Middle frontal gyrus (tissue), 1 donor: ENCODE results near the gene SLC4A3.
"Not testable (repeated sequence)": the region's sequence is repeated elsewhere in the genome, so short reads cannot be mapped to it uniquely, and the experiment has no call there.

Experiments
- DNase-seq: peaks from one replicate; pipeline ENCODE4 v3.0.0-alpha.2; 2015; ENCODE audit warnings: low spot score; ENCODE audit errors: extremely low spot score

SLC4A3 gene

GRCh38 chr2:219648176-219648575 lies 20.7 kb downstream of the SLC4A3 start:
- no peak for DNase-seq

- no peak for DNase-seq
These were observed 21.5 kb downstream of the SLC4A3 start for GRCh38 chr2:219648963-219649362.

GRCh38 chr2:219650426-219651248 lies 23.2 kb downstream of the SLC4A3 start:
- DNase-seq, result no peak

GRCh38 chr2:219651656-219652055 lies 24.2 kb downstream of the SLC4A3 start:
- not testable (repeated sequence) for DNase-seq

- no peak for DNase-seq
These were observed 29.1 kb downstream of the SLC4A3 start for GRCh38 chr2:219656526-219656925.

- DNase-seq, result no peak
These were observed 30.9 kb downstream of the SLC4A3 start for GRCh38 chr2:219658196-219658846.

GRCh38 chr2:219658874-219659273 lies 31.4 kb downstream of the SLC4A3 start:
- no peak for DNase-seq

- DNase-seq, result no peak
These were observed 33.9 kb downstream of the SLC4A3 start for GRCh38 chr2:219661197-219661954.

- no peak for DNase-seq
These were observed 34.5 kb downstream of the SLC4A3 start for GRCh38 chr2:219661955-219662395.

GRCh38 chr2:219662566-219662965 lies 35.1 kb downstream of the SLC4A3 start:
- no peak for DNase-seq

- DNase-seq, result no peak
These were observed 35.8 kb downstream of the SLC4A3 start for GRCh38 chr2:219663116-219663762.

GRCh38 chr2:219664041-219664440 lies 36.6 kb downstream of the SLC4A3 start:
- no peak for DNase-seq

- DNase-seq, result no peak
These were observed 37.5 kb downstream of the SLC4A3 start for GRCh38 chr2:219664944-219665343.

GRCh38 chr2:219665926-219666325 lies 38.5 kb downstream of the SLC4A3 start:
- DNase-seq, result no peak

GRCh38 chr2:219668316-219668715 lies 40.9 kb downstream of the SLC4A3 start:
- DNase-seq, result no peak

- DNase-seq, result no peak
These were observed 43.0 kb downstream of the SLC4A3 start for GRCh38 chr2:219670386-219670785.

GRCh38 chr2:219671279-219671678 lies 43.8 kb downstream of the SLC4A3 start:
- no peak for DNase-seq

GRCh38 chr2:219672406-219672805 lies 45.0 kb downstream of the SLC4A3 start:
- DNase-seq, result no peak

GRCh38 chr2:219675221-219675620 lies 47.8 kb downstream of the SLC4A3 start:
- no peak for DNase-seq

GRCh38 chr2:219676586-219676985 lies 49.2 kb downstream of the SLC4A3 start:
- no peak for DNase-seq

- DNase-seq, result no peak
These were observed 51.6 kb downstream of the SLC4A3 start for GRCh38 chr2:219679041-219679440.
